ENCODE data around the gene PARP14.
"Not testable (repeated sequence)": the region's sequence is repeated elsewhere in the genome, so short reads cannot be mapped to it uniquely, and the experiment has no call there.

The PARP14 gene

GRCh38 chr3:122642935-122643334, 37.7 kb upstream of the PARP14 start:
- Histone ChIP-seq H3K79me2 (ENCODE audit: low read length) (no peaks in the 10 kb centered on the region), H4K20me1 (ENCODE audit: insufficient read depth, low read length) (no peaks in the 10 kb centered on the region), H3K9ac (ENCODE audit: low read length) (no peak overlapping the region), H2AFZ (ENCODE audit: low read depth, low read length) (no peak overlapping the region), H3K36me3 (replicated peaks; ENCODE audit: low read depth, low read length) (peaks cover 8% of the 10 kb centered on the region), H3K9me3 (ENCODE audit: insufficient read depth, low read length) (no peaks in the 10 kb centered on the region), H3K27ac (ENCODE audit: low read length) (no peak overlapping the region), H3K4me2 (ENCODE audit: low read length) (no peak overlapping the region), H3K27me3 (ENCODE audit: low read depth, low read length) (no peaks in the 10 kb centered on the region), H3K4me1 (ENCODE audit: low read length) (peaks cover 35% of the 10 kb centered on the region), H3K4me3 (ENCODE audit: low read length) (no peak overlapping the region)
- TF ChIP-seq EZH2phosphoT487 (IDR thresholded peaks at IDR 0.05; ENCODE audit: low read depth) (no peak), CTCF (IDR thresholded peaks at IDR 0.05; ENCODE audit: low read depth, low read length) (no peak)

- H3K4me3 ChIP-seq (ENCODE audit: low read length) = peak overlapping the region; percentile 56
- peaks cover 35% of the 10 kb centered on the region for H3K4me1 ChIP-seq (ENCODE audit: low read length)
- no peak for TF ChIP-seq EZH2phosphoT487 (IDR thresholded peaks at IDR 0.05; ENCODE audit: low read depth)
- no peak for TF ChIP-seq CTCF (IDR thresholded peaks at IDR 0.05; ENCODE audit: low read depth, low read length)
- peak overlapping the region; percentile 71 for H3K9ac ChIP-seq (ENCODE audit: low read length)
- no peak overlapping the region for H2AFZ ChIP-seq (ENCODE audit: low read depth, low read length)
- H4K20me1 ChIP-seq (ENCODE audit: insufficient read depth, low read length) = no peaks in the 10 kb centered on the region
- H3K27me3 ChIP-seq (ENCODE audit: low read depth, low read length) = no peaks in the 10 kb centered on the region
- peak overlapping the region; percentile 96 for H3K27ac ChIP-seq (ENCODE audit: low read length)
- H3K9me3 ChIP-seq (ENCODE audit: insufficient read depth, low read length) = no peaks in the 10 kb centered on the region
- no peaks in the 10 kb centered on the region for H3K79me2 ChIP-seq (ENCODE audit: low read length)
- H3K4me2 ChIP-seq (ENCODE audit: low read length) = peak overlapping the region; percentile 72
- H3K36me3 ChIP-seq (replicated peaks; ENCODE audit: low read depth, low read length) = no peaks in the 10 kb centered on the region
These were observed 34.3 kb upstream of the PARP14 start for GRCh38 chr3:122646146-122646988.

- H3K4me3 ChIP-seq (ENCODE audit: low read length); H4K20me1 ChIP-seq (ENCODE audit: insufficient read depth, low read length); H3K9me3 ChIP-seq (ENCODE audit: insufficient read depth, low read length); H3K27me3 ChIP-seq (ENCODE audit: low read depth, low read length); H3K36me3 ChIP-seq (replicated peaks; ENCODE audit: low read depth, low read length); H2AFZ ChIP-seq (ENCODE audit: low read depth, low read length); H3K79me2 ChIP-seq (ENCODE audit: low read length); H3K4me2 ChIP-seq (ENCODE audit: low read length); H3K9ac ChIP-seq (ENCODE audit: low read length); H3K27ac ChIP-seq (ENCODE audit: low read length): not testable (repeated sequence)
- peaks cover 14% of the 10 kb centered on the region for H3K4me1 ChIP-seq (ENCODE audit: low read length)
These were observed 29.3 kb upstream of the PARP14 start for GRCh38 chr3:122651233-122651907.

- H3K4me2 ChIP-seq (ENCODE audit: low read length); H3K36me3 ChIP-seq (replicated peaks; ENCODE audit: low read depth, low read length); H3K4me3 ChIP-seq (ENCODE audit: low read length): not testable (repeated sequence)
These were observed 28.7 kb upstream of the PARP14 start for GRCh38 chr3:122651962-122652361.

GRCh38 chr3:122658336-122658735, 22.3 kb upstream of the PARP14 start:
- peaks cover 14% of the 10 kb centered on the region for H3K4me1 ChIP-seq (ENCODE audit: low read length)
- not testable (repeated sequence) for H3K9me3 ChIP-seq (ENCODE audit: insufficient read depth, low read length); H3K4me3 ChIP-seq (ENCODE audit: low read length); H3K36me3 ChIP-seq (replicated peaks; ENCODE audit: low read depth, low read length); H3K4me2 ChIP-seq (ENCODE audit: low read length); H3K27me3 ChIP-seq (ENCODE audit: low read depth, low read length); H2AFZ ChIP-seq (ENCODE audit: low read depth, low read length); H3K79me2 ChIP-seq (ENCODE audit: low read length); H4K20me1 ChIP-seq (ENCODE audit: insufficient read depth, low read length); H3K27ac ChIP-seq (ENCODE audit: low read length)
- H3K9ac ChIP-seq (ENCODE audit: low read length) = 0 out of 2 replicates have a peak overlapping the region, but pooled peaks have one; percentile 21

More at GRCh38 chr3:122651962-122652361, 28.7 kb upstream of the PARP14 start:
- H3K9me3 ChIP-seq (ENCODE audit: insufficient read depth, low read length); H2AFZ ChIP-seq (ENCODE audit: low read depth, low read length); H3K27ac ChIP-seq (ENCODE audit: low read length); H4K20me1 ChIP-seq (ENCODE audit: insufficient read depth, low read length); H3K9ac ChIP-seq (ENCODE audit: low read length); H3K4me1 ChIP-seq (ENCODE audit: low read length); H3K27me3 ChIP-seq (ENCODE audit: low read depth, low read length); H3K79me2 ChIP-seq (ENCODE audit: low read length): not testable (repeated sequence)

Data from OCI-LY3 (cell line).